PC-9 (cell line): ENCODE data around the gene LRRC3B. TPM values are rescaled to one million over a fixed set of nuclear protein-coding genes. Genes with fewer than 3 reads are reported as not detected.

Experiments
- Bru-seq: library from RNA; stranded (reverse); fragments of 400-500 nt; gene quantifications from one replicate; lab custom pipeline; 2021; lab: Mats Ljungman, UMichigan
- BruChase-seq, 2 experiments: library from RNA; stranded (reverse); fragments of 400-500 nt; gene quantifications; one replicate each; lab custom pipeline; 2021; lab: Mats Ljungman, UMichigan
- BruUV-seq: library from RNA; stranded (reverse); fragments of 400-500 nt; replicated peaks from 2 replicates; lab custom pipeline; 2021; lab: Mats Ljungman, UMichigan
- CTCF ChIA-PET: fragments of 300-600 bp; sonication (Branson Sonifier 250); formaldehyde crosslinking; loops from one replicate; lab custom pipeline; 2022; ENCODE audit warnings: antibody characterized with exemption; lab: Charles Lee
- POLR2A ChIA-PET: fragments of 300-600 bp; sonication (Branson Sonifier 250); formaldehyde crosslinking; loops from one replicate; lab custom pipeline; 2022; ENCODE audit warnings: antibody characterized with exemption; ENCODE audit not compliant: unreplicated experiment; lab: Charles Lee
- DNase-seq, 2 experiments: peaks; one replicate each; pipeline versions ENCODE4 v3.0.0 to v3.0.0-alpha.2; 2015 to 2022; ENCODE audit warnings: mixed read lengths in 1 of 2
- H2AFZ ChIP-seq: fragments of 200-600 bp; sonication (generic); 2 replicates; pipeline ENCODE4 v1.8.1; 2017; ENCODE audit warnings: antibody characterized with exemption
- H3F3A ChIP-seq: fragments of 200-600 bp; sonication (generic); 2 replicates; pipeline ENCODE4 v1.8.1; 2017; ENCODE audit warnings: antibody characterized with exemption, mild to moderate bottlenecking, low read depth; ENCODE audit not compliant: insufficient read depth
- H3K27ac ChIP-seq: fragments of 200-600 bp; sonication (generic); 2 replicates; pipeline ENCODE4 v1.6.1; 2016; ENCODE audit warnings: mixed run types
- H3K27me3 ChIP-seq: fragments of 200-600 bp; sonication (generic); 2 replicates; pipeline ENCODE4 v1.6.1; 2016; ENCODE audit warnings: low read depth, mixed run types; ENCODE audit not compliant: insufficient read depth
- H3K36me3 ChIP-seq: fragments of 200-600 bp; sonication (generic); 2 replicates; pipeline ENCODE4 v1.6.1; 2016; ENCODE audit warnings: low read depth, mixed run types
- H3K4me1 ChIP-seq: fragments of 200-600 bp; sonication (generic); replicated peaks from 2 replicates; pipeline ENCODE4 v1.6.1; 2016; ENCODE audit warnings: mixed run types; ENCODE audit not compliant: insufficient read depth
- H3K4me2 ChIP-seq: fragments of 200-600 bp; sonication (generic); 2 replicates; pipeline ENCODE4 v1.6.1; 2017; ENCODE audit warnings: mixed run types
- H3K4me3 ChIP-seq: fragments of 200-600 bp; sonication (generic); 2 replicates; pipeline ENCODE4 v1.6.1; 2016; ENCODE audit warnings: mixed run types
- H3K79me2 ChIP-seq: fragments of 200-600 bp; sonication (generic); 2 replicates; pipeline ENCODE4 v1.6.1; 2017; ENCODE audit warnings: low read depth, mixed run types
- H3K9me2 ChIP-seq: fragments of 200-600 bp; sonication (generic); 2 replicates; pipeline ENCODE4 v1.8.1; 2017; ENCODE audit warnings: mild to moderate bottlenecking; ENCODE audit not compliant: insufficient read depth
- H3K9me3 ChIP-seq: fragments of 200-600 bp; sonication (generic); 2 replicates; pipeline ENCODE4 v1.8.1; 2016; ENCODE audit warnings: low read depth; ENCODE audit not compliant: insufficient read depth
- H4K20me1 ChIP-seq: fragments of 200-600 bp; sonication (generic); 2 replicates; pipeline ENCODE4 v1.8.1; 2017; ENCODE audit not compliant: insufficient read depth
- CTCF ChIP-seq: fragments of 200-600 bp; sonication (generic); conservative IDR thresholded peaks from 2 replicates; pipeline ENCODE4 v1.6.1; 2017; ENCODE audit warnings: mixed run types, antibody characterized with exemption, mild to moderate bottlenecking, moderate library complexity
- EZH2 ChIP-seq: fragments of 200-600 bp; sonication (generic); IDR thresholded peaks from 2 replicates; pipeline ENCODE4 v1.8.0; 2017; ENCODE audit warnings: antibody characterized with exemption, low read depth
- intact Hi-C: fragments of 100-400 bp; cut with micrococcal nuclease; formaldehyde crosslinking; loops from one replicate; pipeline ENCODE4 v1.10.0; 2022; ENCODE audit not compliant: unreplicated experiment
- long read RNA-seq: library from polyadenylated mRNA; stranded (forward); transcript quantifications from one replicate; pipeline ENCODE4 v2.0.0, GENCODE V29; 2022
- total RNA-seq: library from RNA; stranded (reverse); gene quantifications from 2 replicates; pipeline ENCODE4 v1.2.3, GENCODE V29; 2021

LRRC3B gene
- total RNA-seq (not detected in 2 replicates), Bru-seq, nascent RNA (not detected), BruChase-seq, experiment 1, labeled RNA remaining after a 2-hour chase (percentile 0 among the genes with signal in this experiment), BruChase-seq, experiment 2, labeled RNA remaining after a 6-hour chase (not detected)
- long read RNA-seq, result 0 reads

GRCh38 chr3:26622621-26623418 is at the start of gene LRRC3B:
Gene LRRC3B (plus strand): TSS chr3:26622772. CDS start chr3:26709673, 86,901 bp downstream.
- no peaks in the 10 kb centered on the region for H3K9me2 ChIP-seq
- no peaks in the 10 kb centered on the region for H3K79me2 ChIP-seq
- H3K4me2 ChIP-seq, result no peak within 1 kb of the TSS
- ChIA-PET POLR2A (no interaction called here), CTCF (no interaction called here)
- intact Hi-C loops, result no loop called here
- no peaks in the 10 kb centered on the region for H3F3A ChIP-seq
- H3K27ac ChIP-seq, result no peak within 1 kb of the TSS
- DNase-seq, result no peak
- no peak for TF ChIP-seq CTCF
- TF ChIP-seq EZH2, result no peak
- no peaks in the 10 kb centered on the region for H3K27me3 ChIP-seq
- no peaks in the 10 kb centered on the region for H4K20me1 ChIP-seq
- no peak within 1 kb of the TSS for H3K4me3 ChIP-seq
- no TSS peak for BruUV-seq
- no peaks in the 10 kb centered on the region for H3K36me3 ChIP-seq
- H3K9me3 ChIP-seq, result no peaks in the 10 kb centered on the region
- H2AFZ ChIP-seq, result no peak within 1 kb of the TSS
- H3K4me1 ChIP-seq, result no peaks in the 10 kb centered on the region

- H3F3A ChIP-seq, result no peaks in the 10 kb centered on the region
- H3K9me3 ChIP-seq, result no peaks in the 10 kb centered on the region
- H3K27me3 ChIP-seq, result no peaks in the 10 kb centered on the region
- DNase-seq, result no peak
- H4K20me1 ChIP-seq, result no peaks in the 10 kb centered on the region
- no peaks in the 10 kb centered on the region for H3K36me3 ChIP-seq
- H2AFZ ChIP-seq, result no peak overlapping the region
- CTCF ChIA-PET, result no interaction called here
- TF ChIP-seq EZH2 (no peak), CTCF (no peak)
- intact Hi-C loops, result no loop called here
- H3K4me3 ChIP-seq, result no peak overlapping the region
- H3K79me2 ChIP-seq, result no peaks in the 10 kb centered on the region
- no peak overlapping the region for H3K27ac ChIP-seq
- no peaks in the 10 kb centered on the region for H3K4me1 ChIP-seq
- no peaks in the 10 kb centered on the region for H3K9me2 ChIP-seq
- no peak overlapping the region for H3K4me2 ChIP-seq
- POLR2A ChIA-PET, result no interaction called here
- no TSS peak for BruUV-seq
Measured at GRCh38 chr3:26574766-26575165, 47.8 kb upstream of the LRRC3B start.

- H3K27me3 ChIP-seq, result no peaks in the 10 kb centered on the region
- no peak overlapping the region for H3K4me3 ChIP-seq
- no peak overlapping the region for H2AFZ ChIP-seq
- BruUV-seq, result no TSS peak
- H3K79me2 ChIP-seq, result no peaks in the 10 kb centered on the region
- H3K4me1 ChIP-seq, result no peaks in the 10 kb centered on the region
- H3F3A ChIP-seq, result no peaks in the 10 kb centered on the region
- CTCF ChIA-PET, result no interaction called here
- H3K36me3 ChIP-seq, result no peaks in the 10 kb centered on the region
- intact Hi-C loops, result no loop called here
- H3K27ac ChIP-seq, result no peak overlapping the region
- H3K9me2 ChIP-seq, result no peaks in the 10 kb centered on the region
- no peak for TF ChIP-seq CTCF
- no peak for TF ChIP-seq EZH2
- no peak overlapping the region for H3K4me2 ChIP-seq
- POLR2A ChIA-PET, result no interaction called here
- no peak for DNase-seq
- H3K9me3 ChIP-seq, result no peaks in the 10 kb centered on the region
- H4K20me1 ChIP-seq, result no peaks in the 10 kb centered on the region
Measured at GRCh38 chr3:26579116-26579515, 43.5 kb upstream of the LRRC3B start.
